KG1 (cell line): ENCODE measurements around the gene HDGFL2.

ENCODE experiments used
- DNase-seq: peaks from one replicate; lab custom pipeline; 2025; lab: John Stamatoyannopoulos, UW

Gene HDGFL2

GRCh38 chr19:4499855-4500254 is 27.8 kb downstream of the HDGFL2 start:
- DNase-seq, result no peak

DNA sequence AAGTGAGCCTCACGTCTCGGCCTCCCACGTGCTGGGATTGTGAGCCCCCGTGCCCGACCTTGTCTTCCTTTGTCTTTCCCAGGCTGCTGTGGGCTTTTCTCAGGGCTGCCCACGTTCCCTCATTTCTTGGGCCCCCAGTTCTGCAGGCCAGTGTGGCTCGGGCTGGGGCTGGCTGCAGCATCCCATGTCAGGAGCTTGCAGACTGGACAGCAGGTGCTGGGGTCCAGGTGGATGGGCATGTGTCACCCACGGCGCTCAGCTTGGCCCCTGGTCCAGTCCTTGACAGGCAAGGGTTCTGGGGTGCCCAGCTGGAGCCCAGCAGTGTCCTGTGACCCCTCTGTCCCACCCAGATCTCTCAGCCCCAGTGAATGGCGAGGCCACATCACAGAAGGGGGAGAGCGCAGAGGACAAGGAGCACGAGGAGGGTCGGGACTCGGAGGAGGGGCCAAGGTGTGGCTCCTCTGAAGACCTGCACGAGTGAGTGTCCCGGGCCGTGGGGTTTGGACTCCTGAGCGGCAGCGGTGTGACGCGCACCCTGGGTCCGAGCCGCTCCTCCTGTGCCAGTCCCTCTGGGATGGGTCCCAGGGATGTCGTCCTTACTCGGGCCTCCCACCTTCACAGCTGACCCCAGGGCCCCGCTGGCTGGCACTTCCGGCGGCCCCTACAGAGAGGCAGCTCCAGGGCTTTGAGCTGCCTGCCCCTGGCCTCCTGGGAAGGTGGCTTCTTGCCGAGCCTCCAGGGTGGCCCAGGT is 28.9 kb downstream of the HDGFL2 start:
- no peak for DNase-seq

GRCh38 chr19:4501691-4502090 is 29.6 kb downstream of the HDGFL2 start:
- DNase-seq, result no peak

DNA sequence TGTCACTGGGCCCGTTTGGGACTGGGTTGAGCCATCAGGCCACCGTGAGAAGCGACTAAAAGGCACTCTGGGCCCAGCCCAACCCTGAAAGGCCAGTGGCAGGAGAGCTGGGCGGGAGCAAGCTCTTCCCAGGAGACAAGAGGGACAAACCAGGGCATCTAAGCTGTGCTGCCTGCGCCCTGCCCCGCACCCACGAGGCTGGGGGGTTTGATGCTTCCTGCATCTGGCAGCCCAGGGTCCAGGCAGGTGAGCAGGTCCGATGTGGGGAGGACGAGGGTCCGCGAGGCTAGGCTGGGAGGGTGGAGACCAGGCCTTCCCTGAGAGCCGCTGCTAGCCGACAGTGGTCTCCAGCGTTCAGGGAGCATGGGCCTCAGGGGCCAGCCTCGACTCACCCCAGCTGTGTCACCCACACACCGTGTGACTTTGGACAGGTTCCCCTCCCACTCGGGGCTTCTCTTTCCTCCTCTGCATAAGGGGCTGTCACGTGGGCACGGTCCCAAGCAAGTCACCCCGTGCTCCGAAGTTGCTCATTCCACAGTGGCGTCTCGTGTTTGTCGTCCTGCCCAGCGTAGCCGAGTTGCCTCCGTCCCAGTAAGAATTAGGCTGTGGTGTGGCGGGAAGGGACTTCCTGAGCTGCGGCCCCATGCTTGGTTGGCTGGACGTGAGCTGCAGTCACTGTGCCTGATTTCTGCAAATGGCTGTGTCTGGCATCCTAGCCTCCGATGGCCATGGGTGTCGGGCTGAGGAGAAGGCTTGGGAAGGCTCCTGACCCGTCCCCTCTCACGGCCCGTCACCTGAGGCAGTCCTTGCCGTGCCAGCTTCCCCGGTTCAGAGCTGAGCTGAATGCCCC is 30.4 kb downstream of the HDGFL2 start:
- DNase-seq, result no peak

DNA sequence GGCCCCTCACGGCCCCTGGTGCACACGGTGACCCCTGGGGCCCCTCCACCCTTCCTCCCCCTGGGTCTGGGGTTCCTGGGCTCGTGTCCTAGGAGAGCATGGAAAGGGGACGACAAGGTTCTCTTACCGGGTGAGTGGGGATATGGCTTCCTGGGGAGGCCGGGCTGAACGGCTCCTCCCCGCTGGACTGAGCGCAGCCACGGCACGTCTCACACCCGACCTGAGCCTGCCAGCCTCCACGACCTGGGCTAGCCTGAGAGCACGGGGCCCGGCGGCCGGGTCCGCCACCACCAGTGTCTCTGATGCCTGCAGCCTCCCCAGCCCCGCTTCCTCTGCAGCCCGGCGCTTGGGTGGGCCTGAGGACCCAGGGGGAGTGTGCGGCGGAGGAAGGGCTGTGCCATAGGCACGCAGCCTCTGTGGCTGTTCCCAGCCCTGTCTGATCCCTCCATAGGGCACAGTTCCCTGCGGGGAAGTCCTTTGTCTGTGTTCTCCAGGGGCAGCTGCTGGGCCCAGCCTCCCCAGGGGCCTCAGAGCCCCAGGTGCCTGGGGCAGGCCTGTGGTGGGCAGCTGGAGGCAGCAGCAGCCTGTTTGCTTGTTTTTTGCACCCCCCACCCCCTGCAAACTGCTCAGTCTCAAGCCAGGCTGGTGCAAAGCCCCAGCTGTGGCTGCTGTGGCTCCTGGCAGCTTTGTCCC is 31.2 kb downstream of the HDGFL2 start:
- no peak for DNase-seq

- no peak for DNase-seq
Observed at GRCh38 chr19:4503825-4504170, 31.7 kb downstream of the HDGFL2 start.

DNA sequence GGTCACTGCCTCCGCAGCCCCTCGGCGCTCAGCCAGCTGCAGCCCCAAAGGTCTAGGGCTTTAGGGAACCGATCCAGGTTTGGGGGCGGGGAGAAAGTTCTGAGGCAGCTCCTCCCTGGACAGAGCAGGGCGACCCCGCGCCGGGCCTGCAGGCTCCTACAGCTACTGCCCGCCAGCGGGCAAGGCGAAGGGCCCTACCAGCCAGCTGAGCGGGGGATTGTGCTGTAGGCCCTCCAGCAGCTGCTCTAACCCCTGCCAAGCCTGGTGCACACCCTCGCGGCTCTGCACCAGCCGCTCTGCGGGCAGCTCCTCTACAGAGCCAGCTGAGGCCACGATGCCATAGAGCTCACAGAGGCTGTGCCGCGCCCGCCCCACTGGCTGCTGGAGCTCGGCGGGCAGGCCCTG is 32.2 kb downstream of the HDGFL2 start:
- DNase-seq, result no peak

- DNase-seq, result no peak
Observed at GRCh38 chr19:4504891-4505569, 32.9 kb downstream of the HDGFL2 start.

DNA sequence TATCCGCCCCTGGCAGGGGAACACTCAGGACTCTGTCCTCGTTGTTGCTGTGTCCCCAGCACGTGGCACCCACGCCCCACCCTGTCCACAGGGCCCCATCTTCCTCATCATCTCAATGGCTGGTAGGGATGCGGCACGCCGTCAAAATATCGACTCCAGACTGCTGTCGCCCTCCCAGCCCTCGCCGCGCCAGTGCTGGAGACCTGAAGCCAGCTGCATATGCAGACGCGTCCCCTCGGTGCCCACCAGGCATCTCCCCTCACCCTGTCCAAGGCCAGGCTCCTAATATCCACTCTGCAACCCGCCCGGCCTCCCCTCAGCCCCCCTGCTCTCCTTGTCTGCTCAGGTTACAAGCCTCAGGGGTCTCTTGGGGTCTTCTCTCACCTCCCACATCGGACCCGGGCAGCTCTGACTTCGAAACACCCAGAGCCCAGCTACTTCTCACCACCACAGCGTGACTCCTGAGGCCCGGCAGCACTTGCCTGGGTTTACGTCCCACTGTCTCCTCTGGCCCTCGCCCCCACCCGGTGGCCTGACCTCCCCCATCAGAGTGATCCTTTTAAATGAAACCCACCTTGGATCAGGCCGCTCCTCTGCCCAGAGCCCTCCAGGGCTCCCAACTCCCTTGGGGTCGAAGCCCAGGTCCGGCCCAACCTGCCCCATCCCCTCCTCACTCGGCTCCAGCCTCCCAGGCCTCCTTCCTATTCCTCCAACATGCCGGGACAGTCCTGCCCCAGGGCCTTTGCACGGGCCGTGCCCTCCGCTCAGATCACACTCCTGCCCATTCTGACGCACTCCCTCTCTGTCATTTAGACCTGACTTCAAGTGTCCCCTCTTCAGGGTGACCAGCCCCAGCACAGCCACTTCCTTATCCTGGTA is 33.7 kb downstream of the HDGFL2 start:
- DNase-seq, result no peak

- no peak for DNase-seq
Observed at GRCh38 chr19:4506449-4507149, 34.5 kb downstream of the HDGFL2 start.

DNA sequence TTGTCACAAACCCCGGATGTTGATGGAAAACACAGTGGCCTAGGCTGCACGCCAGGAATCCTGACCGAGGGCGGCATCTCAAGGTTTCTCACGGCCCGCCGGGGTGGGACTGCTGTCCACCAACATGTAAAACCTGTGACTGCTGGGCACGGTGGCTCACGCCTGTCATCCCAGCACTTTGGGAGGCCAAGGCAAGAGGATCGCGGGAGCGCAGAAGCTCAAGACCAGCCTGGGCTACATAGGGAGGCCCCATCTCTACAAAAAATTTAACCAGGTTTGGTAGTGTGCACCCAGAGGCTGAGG is 35.0 kb downstream of the HDGFL2 start:
- no peak for DNase-seq

- no peak for DNase-seq
Observed at GRCh38 chr19:4507804-4508203, 35.7 kb downstream of the HDGFL2 start.

DNA sequence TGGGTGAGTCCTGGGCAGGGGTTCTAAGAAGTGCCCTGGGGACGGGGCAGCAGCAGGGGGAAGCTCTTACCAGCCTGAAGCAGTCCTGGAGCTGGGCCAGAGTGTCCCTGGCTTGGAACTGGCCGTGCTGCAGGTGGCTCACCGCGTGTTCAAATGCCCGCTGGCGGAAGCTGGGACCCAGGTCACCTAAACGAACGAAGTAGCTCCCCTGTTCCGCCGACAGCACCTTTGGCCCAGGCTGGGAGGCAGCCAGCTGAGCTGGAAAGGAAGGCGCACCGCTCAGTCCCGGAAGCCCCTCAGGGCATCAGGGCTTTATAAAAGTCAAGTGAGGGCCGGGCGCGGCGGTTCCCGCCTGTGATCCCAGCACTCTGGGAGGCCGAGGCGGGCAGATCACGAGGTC is 36.6 kb downstream of the HDGFL2 start:
- no peak for DNase-seq

DNA sequence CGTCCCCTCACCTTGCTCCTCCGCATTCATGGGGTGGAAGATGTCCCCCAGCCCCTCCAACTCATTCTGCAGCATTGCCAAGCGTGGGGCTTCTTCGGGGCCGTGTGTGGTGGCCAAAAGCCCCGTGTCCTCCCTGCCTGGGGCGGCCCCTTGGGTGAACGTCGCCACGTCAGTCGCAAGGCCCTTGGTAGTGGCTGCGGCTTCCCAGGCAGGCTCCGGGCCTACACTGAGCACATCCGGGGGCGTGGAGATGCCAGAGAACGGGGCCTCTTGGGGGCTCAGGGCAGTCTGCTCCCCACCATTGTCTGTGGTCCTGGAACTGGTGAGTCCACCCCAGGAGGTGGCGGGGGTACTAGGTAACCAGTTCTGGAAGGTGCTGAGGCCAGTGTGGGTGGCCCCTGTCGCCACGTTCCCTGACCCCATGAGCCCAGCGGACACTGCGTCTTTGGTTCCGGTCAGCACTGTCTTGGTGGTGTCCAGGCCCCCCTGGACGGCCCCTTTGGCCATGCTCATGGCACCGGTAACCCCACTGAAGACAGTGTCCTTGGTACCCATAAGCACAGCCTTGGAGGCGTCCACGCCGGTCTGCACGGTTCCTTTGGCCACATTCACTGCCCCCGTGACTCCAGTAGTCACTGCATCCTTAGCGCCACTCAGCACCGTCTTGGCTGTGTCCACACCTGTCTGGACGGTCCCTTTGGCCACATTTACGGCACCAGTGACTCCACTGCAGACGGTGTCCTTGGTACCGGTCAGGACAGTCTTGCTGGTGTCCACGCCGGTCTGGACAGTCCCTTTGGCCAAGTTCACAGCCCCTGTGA is 38.5 kb downstream of the HDGFL2 start:
- DNase-seq, result no peak

GRCh38 chr19:4511300-4512054 is 39.4 kb downstream of the HDGFL2 start:
- no peak for DNase-seq

DNA sequence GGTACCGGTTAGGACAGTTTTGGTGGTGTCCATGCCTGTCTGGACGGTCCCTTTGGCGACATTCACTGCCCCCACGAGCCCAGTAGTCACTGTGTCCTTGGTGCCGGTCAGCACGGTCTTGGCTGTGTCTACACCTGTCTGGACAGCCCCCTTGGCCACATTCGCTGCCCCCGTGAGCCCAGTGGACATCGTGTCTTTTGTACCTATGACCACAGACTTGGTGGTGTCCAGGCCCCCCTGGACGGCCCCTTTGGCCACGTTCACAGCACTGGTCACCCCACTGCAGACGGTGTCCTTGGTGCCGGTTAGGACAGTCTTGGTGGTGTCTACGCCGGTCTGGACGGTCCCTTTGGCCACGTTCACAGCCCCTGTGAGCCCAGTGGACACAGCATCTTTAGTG is 40.0 kb downstream of the HDGFL2 start:
- no peak for DNase-seq

- DNase-seq, result no peak
Observed at GRCh38 chr19:4513248-4513647, 41.2 kb downstream of the HDGFL2 start.

DNA sequence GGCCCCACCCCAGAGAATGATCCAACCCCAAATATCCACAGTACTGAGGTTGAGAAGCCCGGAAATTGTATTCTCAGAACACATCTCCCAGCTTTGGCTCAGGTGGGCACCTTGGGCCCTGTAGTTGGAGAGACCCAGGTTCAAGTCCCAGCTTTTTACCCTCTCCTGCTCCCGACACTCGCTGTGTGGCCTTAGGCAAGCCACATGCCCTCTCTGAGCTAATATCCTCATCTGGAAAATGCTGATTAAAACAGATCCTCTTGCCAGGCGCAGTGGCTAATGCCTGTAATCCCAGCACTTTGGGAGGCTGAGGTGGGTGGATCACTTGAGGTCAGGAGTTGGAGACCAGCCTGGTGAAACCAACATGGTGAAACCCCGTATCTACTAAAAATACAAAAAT is 43.6 kb downstream of the HDGFL2 start:
- no peak for DNase-seq

DNA sequence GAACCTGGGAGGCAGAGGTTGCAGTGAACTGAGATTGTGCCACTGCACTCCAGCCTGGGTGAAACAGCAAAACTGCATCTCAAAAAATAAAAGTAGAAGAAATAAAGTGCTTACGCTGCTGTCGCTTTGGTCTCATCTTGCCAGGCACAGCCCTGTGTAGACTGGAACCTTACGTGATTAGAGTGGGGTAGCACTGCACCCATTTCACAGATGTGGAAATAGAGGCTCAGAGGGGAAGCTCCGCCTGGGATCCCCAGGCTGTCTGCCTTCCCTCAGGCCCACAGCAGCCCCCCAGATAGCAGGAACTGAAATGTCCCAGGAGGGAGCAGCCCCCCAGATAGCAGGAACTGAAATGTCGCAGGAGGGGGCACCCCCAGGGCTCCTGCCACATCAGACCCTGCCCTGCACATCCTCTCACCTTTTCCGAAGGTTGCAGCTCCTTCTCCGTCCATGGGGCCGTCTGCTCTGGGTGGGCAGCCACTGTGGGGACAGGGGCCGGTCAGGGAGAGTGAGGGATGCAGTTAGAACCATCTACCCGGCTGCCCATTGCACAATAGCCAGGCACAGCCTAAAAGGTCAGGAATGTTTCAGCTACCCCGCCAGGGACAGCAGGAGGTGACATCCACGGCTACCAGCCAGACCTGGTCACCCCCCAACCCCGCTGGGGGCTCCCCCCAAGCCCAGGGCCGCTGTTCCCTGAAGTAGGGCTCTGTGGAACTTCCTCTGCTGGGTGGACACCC is 44.3 kb downstream of the HDGFL2 start:
- DNase-seq, result no peak
